SU-DHL-6 (cell line): ENCODE results near the gene ZNF423.

Experiments
- CTCF ChIP-seq: fragments of 200-600 bp; sonication (generic); IDR thresholded peaks from one replicate; pipeline ENCODE4 v1.5.1; 2017; ENCODE audit warnings: antibody characterized with exemption, mild to moderate bottlenecking, low read length, moderate library complexity; ENCODE audit not compliant: insufficient read depth, poor library complexity, severe bottlenecking
- EZH2phosphoT487 ChIP-seq: fragments of 200-600 bp; sonication (generic), shearing (Covaris generic); conservative IDR thresholded peaks from 2 replicates; pipeline ENCODE4 v1.6.1; 2018; ENCODE audit warnings: mild to moderate bottlenecking, antibody characterized with exemption, low read length, moderate library complexity, mixed read lengths

GRCh38 chr16:49806446-49806845, 49.5 kb downstream of the ZNF423 start:
- TF ChIP-seq CTCF (no peak), EZH2phosphoT487 (no peak)
